CD14-positive monocyte (primary cell): Measurements from ENCODE around the gene PTPRO. TPM values are rescaled to one million over a fixed set of nuclear protein-coding genes. Genes with fewer than 3 reads are reported as not detected.
A peak's percentile ranks its signal among the peaks of the same experiment; 100 is the strongest.

Source experiments
- DNase-seq, 3 donors: peaks; one replicate each; pipeline ENCODE4 v3.0.0-alpha.2; 2011 to 2022
- H2AFZ ChIP-seq: 2 replicates; pipeline ENCODE4 v1.6.0; 2012; ENCODE audit warnings: mild to moderate bottlenecking, low read depth, low read length, inconsistent platforms; ENCODE audit not compliant: insufficient read depth, poor library complexity, severe bottlenecking
- H3K27ac ChIP-seq, 2 donors: 1 replicate in 1 of 2; 2 replicates in 1 of 2; pipeline ENCODE4 v1.5.1; 2012 to 2013; ENCODE audit warnings: low read length in 2 of 2, control low read depth in 1 of 2, inconsistent platforms in 1 of 2, low read depth in 1 of 2, mild to moderate bottlenecking in 1 of 2
- H3K27me3 ChIP-seq, 2 donors: one replicate each; pipeline versions ENCODE4 v1.6.0 to v1.6.1; 2011 to 2013; ENCODE audit warnings: low read length in 2 of 2; ENCODE audit not compliant: control insufficient read depth in 2 of 2, insufficient read depth in 2 of 2
- H3K36me3 ChIP-seq, 2 donors: replicated peaks in 1 of 2; 1 replicate in 1 of 2; 2 replicates in 1 of 2; pipeline versions ENCODE4 v1.5.1 to v1.6.1; 2012 to 2013; ENCODE audit warnings: low read length in 2 of 2, control low read depth in 1 of 2, inconsistent platforms in 1 of 2, mild to moderate bottlenecking in 1 of 2; ENCODE audit not compliant: insufficient read depth in 2 of 2, control insufficient read depth in 1 of 2
- H3K4me1 ChIP-seq, 2 donors: 1 replicate in 1 of 2; 2 replicates in 1 of 2; pipeline versions ENCODE4 v1.5.1 to v1.6.1; 2012 to 2013; ENCODE audit warnings: low read length in 2 of 2, control low read depth in 1 of 2, inconsistent platforms in 1 of 2, mild to moderate bottlenecking in 1 of 2, moderate library complexity in 1 of 2; ENCODE audit not compliant: insufficient read depth in 2 of 2, control insufficient read depth in 1 of 2
- H3K4me2 ChIP-seq: replicated peaks from 2 replicates; pipeline ENCODE3; 2012; ENCODE audit warnings: low read length, moderate library complexity, mild to moderate bottlenecking; ENCODE audit not compliant: poor library complexity, severe bottlenecking; ENCODE audit errors: extremely low read depth
- H3K4me3 ChIP-seq, 3 experiments: fragments of 200-600 bp in 1 of 3; sonication (generic) in 1 of 3; replicated peaks in 1 of 3; 1 replicate in 2 of 3; 2 replicates in 1 of 3; pipeline ENCODE4 v1.5.1; 2011 to 2013; ENCODE audit warnings: low read length in 3 of 3, mild to moderate bottlenecking in 3 of 3, control low read depth in 2 of 3, low read depth in 2 of 3, inconsistent platforms in 1 of 3, moderate library complexity in 1 of 3
- H3K79me2 ChIP-seq: 2 replicates; pipeline ENCODE4 v1.6.0; 2012; ENCODE audit warnings: mild to moderate bottlenecking, control low read depth, inconsistent platforms, low read length, moderate library complexity; ENCODE audit not compliant: insufficient read depth
- H3K9ac ChIP-seq: 2 replicates; pipeline ENCODE4 v1.6.0; 2017; ENCODE audit warnings: low read length, mild to moderate bottlenecking; ENCODE audit not compliant: insufficient read depth, poor library complexity, severe bottlenecking
- H3K9me3 ChIP-seq, 2 donors: replicated peaks in 1 of 2; 1 replicate in 1 of 2; 2 replicates in 1 of 2; pipeline versions ENCODE4 v1.5.1 to v1.6.1; 2012 to 2013; ENCODE audit warnings: low read length in 2 of 2, control low read depth in 1 of 2; ENCODE audit not compliant: control insufficient read depth in 1 of 2, insufficient read depth in 1 of 2
- H4K20me1 ChIP-seq: 2 replicates; pipeline ENCODE4 v1.6.0; 2012; ENCODE audit warnings: mild to moderate bottlenecking, low read length, control low read depth, moderate library complexity; ENCODE audit not compliant: insufficient read depth
- H3K27ac Mint-ChIP-seq, 7 donors: one replicate each; pipeline ENCODE4 v1.8.0; 2020; ENCODE audit warnings: mild to moderate bottlenecking in 7 of 7, mixed read lengths in 7 of 7, moderate library complexity in 6 of 7, inconsistent platforms in 2 of 7
- H3K27me3 Mint-ChIP-seq, 3 donors: one replicate each; pipeline ENCODE4 v1.8.0; 2021 to 2022; ENCODE audit warnings: low read depth in 3 of 3, mild to moderate bottlenecking in 3 of 3, mixed read lengths in 3 of 3, moderate library complexity in 3 of 3, inconsistent platforms in 1 of 3
- H3K36me3 Mint-ChIP-seq, 2 donors: one replicate each; pipeline ENCODE4 v1.8.0; 2020; ENCODE audit warnings: mixed read lengths in 2 of 2, inconsistent platforms in 1 of 2, mild to moderate bottlenecking in 1 of 2
- H3K4me1 Mint-ChIP-seq: one replicate; pipeline ENCODE4 v1.8.0; 2020; ENCODE audit warnings: mild to moderate bottlenecking, mixed read lengths
- H3K4me3 Mint-ChIP-seq, 2 donors: one replicate each; pipeline ENCODE4 v1.8.0; 2020; ENCODE audit warnings: mild to moderate bottlenecking in 2 of 2, mixed read lengths in 2 of 2, moderate library complexity in 1 of 2
- H3K9me3 Mint-ChIP-seq, 7 donors: one replicate each; pipeline ENCODE4 v1.8.0; 2020 to 2022; ENCODE audit warnings: mixed read lengths in 7 of 7, mild to moderate bottlenecking in 6 of 7, moderate library complexity in 6 of 7, inconsistent platforms in 2 of 7
- WGBS: methylation state at CpG from one replicate; pipeline ENCODE4 v1.1.5; 2013; ENCODE audit warnings: missing lambda C conversion rate; ENCODE audit not compliant: insufficient coverage; 5-methylcytosine and 5-hydroxymethylcytosine counted together
- intact Hi-C, 2 donors: fragments of 100-400 bp; cut with micrococcal nuclease; formaldehyde crosslinking; loops; one replicate each; pipeline versions ENCODE4 v1.15.0 to v1.15.1; 2023
- polyA plus RNA-seq, 3 donors: library from polyadenylated mRNA; depleted of rRNA in 1 of 3; unstranded in 2 of 3; stranded (reverse) in 1 of 3; fragments of 300-500 nt in 2 of 3; fragments of >200 nt in 1 of 3; fragmentation: Illumina TruSeq in 2 of 3; gene quantifications; 1 replicate in 2 of 3; 2 replicates in 1 of 3; pipeline ENCODE4 v1.2.3, GENCODE V29; 2012 to 2021
- TF ChIP-seq, protein P1 (sequence below): fragments of 200-600 bp; IDR thresholded peaks from one replicate; pipeline ENCODE4 v1.8.0; 2022; ENCODE audit warnings: antibody characterized with exemption, mild to moderate bottlenecking

The PTPRO gene
- polyA plus RNA-seq, 3 donors: 3.1 to 12.0 (median 4.7) TPM

DNA sequence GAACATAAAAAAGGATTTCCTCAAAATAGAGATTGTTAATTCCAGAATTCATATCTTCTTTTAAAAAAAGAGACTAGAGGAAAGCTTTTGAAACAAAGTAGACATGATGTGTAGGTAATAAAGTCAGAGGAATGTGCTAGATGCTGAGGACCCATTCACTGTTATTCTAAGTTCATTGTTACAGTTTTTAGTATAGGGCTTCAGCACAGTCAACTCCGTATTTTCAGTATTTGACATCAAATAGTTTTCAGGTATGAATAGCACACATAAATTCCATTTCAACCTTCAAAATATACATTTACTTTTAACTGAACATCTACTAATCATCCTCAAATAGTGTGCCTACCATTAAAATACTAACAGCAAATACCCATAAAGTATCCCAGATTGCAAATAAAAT, 239.1 kb downstream of the PTPRO start:
- TF ChIP-seq, protein P1, sequence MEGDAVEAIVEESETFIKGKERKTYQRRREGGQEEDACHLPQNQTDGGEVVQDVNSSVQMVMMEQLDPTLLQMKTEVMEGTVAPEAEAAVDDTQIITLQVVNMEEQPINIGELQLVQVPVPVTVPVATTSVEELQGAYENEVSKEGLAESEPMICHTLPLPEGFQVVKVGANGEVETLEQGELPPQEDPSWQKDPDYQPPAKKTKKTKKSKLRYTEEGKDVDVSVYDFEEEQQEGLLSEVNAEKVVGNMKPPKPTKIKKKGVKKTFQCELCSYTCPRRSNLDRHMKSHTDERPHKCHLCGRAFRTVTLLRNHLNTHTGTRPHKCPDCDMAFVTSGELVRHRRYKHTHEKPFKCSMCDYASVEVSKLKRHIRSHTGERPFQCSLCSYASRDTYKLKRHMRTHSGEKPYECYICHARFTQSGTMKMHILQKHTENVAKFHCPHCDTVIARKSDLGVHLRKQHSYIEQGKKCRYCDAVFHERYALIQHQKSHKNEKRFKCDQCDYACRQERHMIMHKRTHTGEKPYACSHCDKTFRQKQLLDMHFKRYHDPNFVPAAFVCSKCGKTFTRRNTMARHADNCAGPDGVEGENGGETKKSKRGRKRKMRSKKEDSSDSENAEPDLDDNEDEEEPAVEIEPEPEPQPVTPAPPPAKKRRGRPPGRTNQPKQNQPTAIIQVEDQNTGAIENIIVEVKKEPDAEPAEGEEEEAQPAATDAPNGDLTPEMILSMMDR: no peak
- Mint-ChIP-seq H3K9me3 (no peaks in the 10 kb centered on the region), H3K4me3 (no peak overlapping the region), H3K27ac (no peak overlapping the region), H3K36me3 (peaks cover 38 to 43% of the 10 kb centered on the region in 2 donors), H3K27me3 (peaks cover 0 to 2% (median 0%) of the 10 kb centered on the region in 3 donors), H3K4me1 (peaks cover 22% of the 10 kb centered on the region)
- WGBS: no CpG with 5 or more reads among the region's 1 CpG
- Histone ChIP-seq H3K9ac (no peak overlapping the region), H4K20me1 (no peaks in the 10 kb centered on the region), H3K27ac (no peak overlapping the region), H2AFZ (no peak overlapping the region), H3K4me2 (no peak overlapping the region), H3K9me3 (no peaks in the 10 kb centered on the region), H3K4me1 (peaks cover 13 to 26% of the 10 kb centered on the region in 2 donors), H3K4me3 (no peak overlapping the region), H3K79me2 (no peaks in the 10 kb centered on the region), H3K36me3 (peaks cover 29 to 58% of the 10 kb centered on the region in 2 donors), H3K27me3 (no peaks in the 10 kb centered on the region)
- no peak for DNase-seq
- intact Hi-C loops: no loop called here

DNA sequence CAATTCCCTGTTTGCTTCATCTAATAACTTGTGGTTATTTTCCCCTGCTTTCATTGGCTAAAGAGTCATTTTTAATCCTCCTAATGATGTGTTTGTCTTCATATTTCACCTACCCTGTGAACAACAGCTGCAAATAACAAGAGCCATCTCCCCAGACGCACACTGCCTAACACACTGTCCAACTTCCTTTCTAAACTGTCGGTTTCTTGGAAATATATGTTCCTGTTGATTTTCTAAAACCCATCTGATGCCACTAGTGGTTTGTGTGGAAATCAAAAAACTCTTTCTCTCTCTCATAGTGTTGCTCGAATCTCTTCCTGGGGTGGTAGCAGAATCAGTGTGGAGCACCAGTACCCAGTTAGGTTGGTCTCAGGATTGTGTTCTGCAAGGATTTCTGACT, 240.0 kb downstream of the PTPRO start:
- H3K9me3 Mint-ChIP-seq: no peaks in the 10 kb centered on the region
- Histone ChIP-seq H3K4me3 (no peak overlapping the region), H3K4me2 (no peak overlapping the region), H2AFZ (peak overlapping the region; percentile 25), H3K79me2 (no peaks in the 10 kb centered on the region), H3K36me3 (peaks cover 28 to 61% of the 10 kb centered on the region in 2 donors), H3K27ac (peak overlapping the region in 1 of 2 donors; percentile 49), H4K20me1 (no peaks in the 10 kb centered on the region), H3K9ac (no peak overlapping the region), H3K9me3 (no peaks in the 10 kb centered on the region), H3K27me3 (no peaks in the 10 kb centered on the region), H3K4me1 (peaks cover 13 to 26% of the 10 kb centered on the region in 2 donors)
- H3K36me3 Mint-ChIP-seq: peaks cover 37 to 48% of the 10 kb centered on the region in 2 donors
- no peak overlapping the region for H3K4me3 Mint-ChIP-seq
- peaks cover 22% of the 10 kb centered on the region for H3K4me1 Mint-ChIP-seq
- H3K27me3 Mint-ChIP-seq: no peaks in the 10 kb centered on the region
- intact Hi-C loops: no loop called here
- peak overlapping the region in 4 of 7 donors; percentile 1 to 44 (median 18) for H3K27ac Mint-ChIP-seq
- no peak for DNase-seq
- no CpG with 5 or more reads among the region's 3 CpGs for WGBS
- TF ChIP-seq, protein P1: no peak
